Right ventricle myocardium inferior (tissue), 1 donor: ENCODE data around the gene ULK4. TPM values are rescaled to one million over a fixed set of nuclear protein-coding genes. Genes with fewer than 3 reads are reported as not detected.
"Not testable (repeated sequence)": the region's sequence is repeated elsewhere in the genome, so short reads cannot be mapped to it uniquely, and the experiment has no call there.

ENCODE experiments used
- ATAC-seq: fragments of 200-7000 bp; cut with Tn5 transposase; one replicate; pipeline ENCODE4 v1.9.1; 2020; ENCODE audit warnings: mild to moderate bottlenecking, moderate library complexity
- DNase-seq: peaks from one replicate; pipeline ENCODE4 v3.0.0; 2021; ENCODE audit errors: missing footprints
- intact Hi-C: fragments of 100-400 bp; cut with DNase I; formaldehyde crosslinking; loops from one replicate; pipeline ENCODE4 v1.11.0; 2022
- total RNA-seq: library from RNA; stranded (reverse); fragmentation: NEBNext Ultra II Directional; extraction: Animal tissue kit (Norgen Biotek cat#: 25700); gene quantifications from one replicate; pipeline ENCODE4 v1.2.1, GENCODE V29; 2021
- donor health status: DM: no; HTN: yes; CAD: no; lungs with severe emphysema.

Gene ULK4
- total RNA-seq, 1 donor from 2014 or later = 4.6 TPM

DNA sequence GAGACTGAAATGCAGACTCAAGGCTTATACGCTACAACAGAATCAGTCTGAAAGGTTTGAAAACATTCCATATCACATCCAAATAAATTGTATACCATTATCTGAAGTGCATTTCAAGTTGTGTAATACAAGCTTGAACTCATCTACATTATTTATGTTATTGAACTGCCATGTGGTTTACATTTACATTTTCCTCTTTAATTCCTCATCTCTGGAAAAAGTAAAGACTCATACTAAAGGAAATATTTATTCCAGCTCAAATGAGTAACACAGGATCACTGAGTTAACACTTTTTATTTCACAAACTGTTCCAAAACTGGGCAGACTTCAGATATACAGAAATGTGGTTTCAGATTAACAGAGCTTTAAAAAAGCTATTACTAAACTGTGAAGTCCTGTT lies 282.5 kb downstream of the ULK4 start:
- intact Hi-C loops = no loop called here
- no peak for DNase-seq
- no peak for ATAC-seq

DNA sequence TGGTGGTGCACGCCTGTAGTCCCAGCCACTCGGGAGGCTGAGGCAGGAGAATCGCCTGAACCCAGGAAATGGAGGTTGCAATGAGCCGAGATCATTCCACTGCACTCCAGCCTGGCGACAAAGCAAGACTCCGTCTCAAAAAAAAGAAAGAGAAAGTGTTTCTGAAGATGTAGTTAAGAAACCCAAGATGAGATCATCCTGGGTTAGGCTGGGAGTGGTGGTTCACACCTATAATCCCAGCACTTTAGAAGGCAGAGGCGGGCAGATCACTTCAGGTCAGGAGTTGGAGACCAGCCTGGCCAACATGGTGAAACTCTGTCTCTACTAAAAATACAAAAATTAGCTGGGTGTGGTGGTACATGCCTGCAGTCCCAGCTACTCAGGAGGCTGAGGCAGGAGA lies 286.8 kb downstream of the ULK4 start:
- intact Hi-C loops, DNase-seq, ATAC-seq: not testable (repeated sequence)

DNA sequence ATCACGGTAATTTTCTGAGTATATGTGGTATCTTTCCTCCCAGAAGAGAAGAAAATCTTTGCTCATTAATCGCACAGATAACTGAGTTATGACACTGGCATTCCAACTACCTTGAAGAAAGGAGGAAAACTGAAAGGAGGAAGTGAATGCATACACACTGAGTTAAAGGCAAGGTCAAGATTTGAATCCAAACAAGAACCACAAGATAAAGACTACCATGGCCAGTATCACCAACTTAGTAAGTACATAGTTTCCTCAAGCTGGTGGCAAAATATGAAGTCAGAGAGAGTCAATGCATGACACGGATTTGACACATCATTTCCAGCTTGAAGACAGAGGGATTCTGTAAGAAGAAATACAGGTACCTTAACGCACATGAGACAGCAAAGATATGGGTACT lies 287.5 kb downstream of the ULK4 start:
- DNase-seq (no peak), ATAC-seq (no peak)
- intact Hi-C loops = no loop called here

DNA sequence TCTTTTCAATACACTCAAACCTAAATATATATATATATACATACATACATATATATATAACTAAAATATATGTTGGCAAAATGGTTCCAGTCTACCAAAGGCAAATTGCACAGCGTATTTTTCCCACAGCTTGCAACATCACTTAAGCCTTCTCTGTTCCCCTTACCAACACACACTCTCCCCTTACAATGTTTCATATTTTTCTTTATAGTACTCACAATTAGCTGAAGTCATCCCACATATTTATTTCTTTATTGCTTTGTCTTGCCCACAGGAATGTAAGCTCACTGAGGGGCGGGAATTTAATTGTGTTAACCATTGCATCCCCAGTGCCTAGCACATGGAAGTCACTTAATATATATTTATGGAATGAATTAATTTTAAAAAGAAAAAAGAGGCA lies 288.3 kb downstream of the ULK4 start:
- ATAC-seq = no peak
- intact Hi-C loops = no loop called here
- DNase-seq = no peak

DNA sequence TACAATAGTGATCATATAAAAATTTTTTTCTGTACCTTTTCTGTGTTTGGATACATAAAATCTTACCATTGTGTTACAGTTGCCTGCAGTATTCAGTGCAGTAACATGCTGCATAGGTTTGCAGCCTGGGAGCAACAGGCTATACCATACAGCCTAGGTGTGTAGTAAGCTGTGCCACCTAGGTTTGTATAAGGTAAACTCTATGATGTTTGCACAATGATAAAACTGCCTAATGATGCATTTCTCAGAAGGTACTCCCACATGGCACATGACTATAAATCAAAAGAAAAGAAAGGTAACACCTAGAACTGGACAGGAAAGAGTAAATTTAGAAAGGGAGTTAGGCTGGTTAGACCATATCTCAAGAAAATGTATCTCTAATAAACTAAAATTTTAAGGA lies 293.5 kb downstream of the ULK4 start:
- DNase-seq (no peak), ATAC-seq (no peak)
- intact Hi-C loops = no loop called here

- ATAC-seq (no peak), DNase-seq (no peak)
- intact Hi-C loops = no loop called here
Measured at GRCh38 chr3:41662288-41662687, 299.6 kb downstream of the ULK4 start.

- DNase-seq = no peak
- intact Hi-C loops = no loop called here
- ATAC-seq = no peak
Measured at GRCh38 chr3:41661796-41662195, 300.1 kb downstream of the ULK4 start.

DNA sequence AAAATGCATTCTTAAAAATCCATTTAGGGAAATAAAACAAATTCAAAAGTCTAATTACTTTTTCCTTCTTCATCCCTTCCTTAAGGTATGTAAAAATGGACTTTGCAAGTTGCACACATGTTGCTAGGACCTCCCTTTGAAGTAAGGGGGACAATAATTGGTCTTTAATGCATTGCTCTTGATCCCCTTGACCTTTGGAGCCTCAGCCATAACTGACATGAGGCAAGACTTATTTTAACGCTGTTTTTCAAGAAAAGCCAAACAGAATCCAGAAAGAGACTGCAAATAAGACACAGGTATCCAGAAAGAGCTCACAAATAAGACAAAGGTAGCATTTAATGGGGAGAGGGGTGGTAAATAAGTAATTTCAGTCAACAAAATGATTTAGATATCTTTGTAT lies 301.4 kb downstream of the ULK4 start:
- intact Hi-C loops = no loop called here
- DNase-seq (no peak), ATAC-seq (no peak)

DNA sequence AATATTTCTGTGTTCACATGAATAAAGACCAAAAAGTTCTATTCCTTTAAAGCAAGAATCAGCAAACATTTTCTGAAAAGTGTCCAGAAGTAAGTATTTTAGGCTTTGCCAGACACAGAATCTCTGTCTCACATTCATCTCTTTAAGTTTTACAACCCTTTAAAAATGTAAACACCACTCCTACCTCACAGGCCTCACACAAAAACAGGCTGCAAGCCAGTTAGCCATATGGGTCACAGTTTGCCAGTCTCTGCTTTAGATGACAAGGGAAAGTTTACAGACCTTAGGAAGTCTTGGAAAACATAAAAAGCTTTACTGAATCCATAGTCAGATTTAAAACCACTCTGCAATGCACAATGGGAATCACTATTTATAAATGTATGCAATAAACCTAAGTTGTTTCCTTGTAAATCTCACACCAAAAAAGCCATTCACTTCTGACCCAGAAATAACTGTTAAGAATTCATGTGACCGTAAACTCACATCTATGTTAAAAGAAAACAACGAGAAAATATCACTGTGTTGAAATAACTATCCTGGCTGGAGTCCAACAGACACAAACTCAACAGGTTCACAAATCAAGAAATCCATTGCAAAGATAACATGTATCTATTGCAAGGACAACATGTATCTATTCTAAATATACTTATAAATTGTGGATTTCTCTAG lies 308.2 kb downstream of the ULK4 start:
- ATAC-seq = no peak
- intact Hi-C loops = no loop called here

DNA sequence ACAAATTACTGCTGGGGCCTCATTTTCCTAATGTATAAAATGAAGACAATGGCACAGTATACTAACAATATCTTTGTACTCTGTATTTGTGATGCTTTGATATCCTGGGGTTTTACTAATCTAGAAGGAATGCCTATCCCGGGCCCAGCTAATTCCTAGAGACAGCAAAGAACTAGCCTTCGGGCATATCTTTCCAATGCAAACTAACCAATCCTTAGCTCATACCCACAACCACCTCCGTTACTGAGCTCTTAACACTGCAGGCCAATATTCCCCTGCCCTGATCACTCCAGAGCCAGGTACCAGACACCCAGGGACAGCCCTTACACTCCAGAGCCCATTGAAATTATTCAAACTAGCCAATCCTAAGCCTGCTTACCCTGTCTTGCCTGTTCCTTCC lies 309.0 kb downstream of the ULK4 start:
- ATAC-seq (no peak), DNase-seq (no peak)
- intact Hi-C loops = no loop called here

More for the DNA sequence above, 308.2 kb downstream of the ULK4 start:
- DNase-seq = no peak

GRCh38 chr3:41652506-41652905 lies 309.4 kb downstream of the ULK4 start:
- intact Hi-C loops = no loop called here
- no peak for DNase-seq
- ATAC-seq = no peak

DNA sequence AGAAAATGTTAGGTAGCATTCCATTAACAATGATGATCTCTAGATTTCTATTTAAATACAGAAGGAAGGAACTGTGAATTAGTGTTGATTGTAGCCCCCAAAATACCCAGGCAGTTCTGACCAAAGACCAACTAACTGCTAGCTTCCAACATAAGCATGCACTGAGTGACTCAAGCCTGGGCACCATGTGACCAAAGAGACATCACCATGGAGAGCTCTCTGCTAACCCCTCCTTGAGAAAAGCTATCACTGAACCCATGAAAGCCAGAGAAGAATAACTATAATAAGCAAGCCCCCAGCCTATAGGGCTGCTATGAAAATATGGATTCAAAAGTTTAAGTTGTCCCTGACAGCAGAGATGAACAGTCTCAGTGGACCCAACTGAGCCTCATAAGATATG lies 310.2 kb downstream of the ULK4 start:
- no peak for DNase-seq
- intact Hi-C loops = no loop called here

DNA sequence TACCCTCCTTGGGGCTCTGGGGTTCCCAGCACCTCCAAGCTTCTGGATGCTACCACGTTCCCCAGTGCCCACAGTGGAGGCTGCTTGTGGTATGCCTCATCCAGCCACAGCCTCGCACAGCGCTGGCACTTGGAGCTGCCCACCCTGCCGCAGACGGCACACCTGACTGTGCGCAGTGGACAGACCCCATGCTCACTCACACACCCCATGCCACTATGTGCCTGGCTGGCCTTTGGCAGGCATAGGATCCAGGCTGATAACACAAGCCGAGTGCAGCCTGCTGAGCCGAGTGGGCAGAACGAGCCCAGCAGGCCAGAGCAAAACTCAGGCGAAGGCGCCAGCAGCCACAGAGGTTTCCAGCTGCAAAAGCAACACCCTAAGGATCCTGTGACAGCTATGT lies 311.5 kb downstream of the ULK4 start:
- DNase-seq (no peak), ATAC-seq (no peak)
- intact Hi-C loops = no loop called here

More for the DNA sequence above, 310.2 kb downstream of the ULK4 start:
- ATAC-seq = no peak

DNA sequence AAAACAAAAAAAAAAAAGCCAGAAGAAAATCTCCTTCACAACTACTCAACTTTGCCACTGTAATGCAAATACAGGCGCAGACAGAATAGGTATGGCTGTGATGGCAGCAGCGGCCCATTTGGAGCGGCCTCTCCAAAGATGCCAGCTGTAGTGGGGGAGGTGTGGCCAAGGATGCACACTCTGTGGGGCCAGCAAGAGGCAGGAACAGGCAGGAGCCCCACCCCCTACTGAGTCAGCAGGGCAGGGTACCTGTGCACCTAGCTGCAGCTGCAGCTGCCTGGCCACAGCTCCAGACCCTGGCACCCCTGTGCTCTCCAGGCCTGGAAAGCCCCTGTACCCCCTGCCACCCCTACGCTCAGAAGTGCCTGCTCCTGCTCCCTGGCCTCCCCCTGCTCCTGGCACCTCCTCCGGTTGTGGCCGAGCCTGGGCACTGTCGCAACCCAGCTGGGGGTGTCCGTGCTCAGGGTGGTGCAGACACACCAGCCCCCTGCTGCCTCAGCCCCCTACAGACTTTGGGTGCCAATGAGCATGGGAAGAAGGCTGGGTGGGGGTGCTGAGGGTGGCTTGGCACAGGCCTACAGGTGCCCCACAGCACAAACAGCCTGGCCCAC lies 312.7 kb downstream of the ULK4 start:
- DNase-seq (no peak), ATAC-seq (no peak)
- intact Hi-C loops = no loop called here

GRCh38 chr3:41647730-41648129 lies 314.2 kb downstream of the ULK4 start:
- DNase-seq, intact Hi-C loops, ATAC-seq: not testable (repeated sequence)

DNA sequence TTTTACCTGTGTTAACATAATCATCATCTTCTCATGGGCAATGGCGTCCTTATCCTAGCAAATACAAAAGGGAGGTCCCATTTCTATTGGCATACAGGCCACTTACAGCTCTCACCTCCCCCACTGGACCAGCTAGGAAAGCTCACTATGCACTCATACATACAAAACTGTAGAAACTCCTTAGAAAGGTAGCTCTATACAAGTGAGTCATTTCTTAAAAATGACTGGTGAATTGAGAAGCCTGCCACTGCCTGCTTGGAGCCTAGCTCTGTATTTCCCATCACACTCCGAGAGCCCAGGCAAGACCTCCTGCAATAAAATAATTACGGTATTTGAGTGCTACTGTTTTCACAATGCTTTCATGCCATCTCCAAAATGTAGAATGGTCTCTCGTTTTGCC lies 321.8 kb downstream of the ULK4 start:
- ATAC-seq (no peak), DNase-seq (no peak)

GRCh38 chr3:41638381-41638780 lies 323.5 kb downstream of the ULK4 start:
- no peak for DNase-seq
- no peak for ATAC-seq
- intact Hi-C loops = no loop called here

More for the DNA sequence above, 321.8 kb downstream of the ULK4 start:
- intact Hi-C loops = no loop called here

GRCh38 chr3:41632700-41633099 lies 329.2 kb downstream of the ULK4 start:
- DNase-seq = no peak
- intact Hi-C loops = no loop called here
- no peak for ATAC-seq

DNA sequence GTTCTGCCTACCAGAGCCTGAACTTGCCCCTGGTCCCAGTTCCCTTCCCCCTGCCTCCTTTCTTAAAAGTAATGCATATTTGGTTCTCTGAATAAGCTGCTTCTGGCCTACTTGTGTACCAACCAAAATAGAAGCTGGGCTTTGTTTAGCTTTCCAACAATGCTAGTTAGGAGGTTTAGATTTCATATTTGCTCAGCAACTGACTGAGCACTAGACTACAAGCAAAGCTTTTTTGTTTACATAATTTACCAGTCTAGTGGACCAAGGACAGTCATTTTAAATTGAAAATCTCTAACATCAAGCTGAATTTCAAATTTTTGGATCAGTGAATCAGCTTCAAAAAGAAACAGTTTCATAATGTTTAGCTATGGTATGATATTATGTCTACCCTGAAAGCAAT lies 331.2 kb downstream of the ULK4 start:
- DNase-seq (no peak), ATAC-seq (no peak)
- intact Hi-C loops = no loop called here

DNA sequence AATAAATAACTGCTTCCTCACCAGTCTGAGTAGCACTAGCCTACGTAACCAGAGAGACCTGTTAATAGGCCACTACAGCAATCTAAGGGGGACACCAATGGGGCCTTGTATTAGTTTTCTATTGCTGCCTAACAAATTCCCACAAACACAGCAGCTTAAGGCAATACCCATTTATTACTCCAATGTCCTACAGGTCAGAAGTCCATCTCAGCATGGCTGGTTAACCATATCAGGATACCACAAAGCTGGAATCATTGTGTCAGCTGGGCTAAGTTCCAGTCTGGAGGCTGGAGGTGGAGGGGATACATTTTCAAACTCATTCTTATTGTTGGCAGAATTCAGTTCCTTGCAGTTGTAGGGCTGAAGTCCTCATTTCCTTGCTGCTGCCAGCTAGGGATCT lies 331.9 kb downstream of the ULK4 start:
- intact Hi-C loops = no loop called here
- no peak for ATAC-seq
- DNase-seq = no peak

GRCh38 chr3:41629072-41629471 lies 332.8 kb downstream of the ULK4 start:
- ATAC-seq (no peak), DNase-seq (no peak)
- intact Hi-C loops = no loop called here
